HL-60 (cell line): ENCODE measurements around the gene LPAR5.

ENCODE experiments used
- DNase-seq, 2 experiments: peaks; one replicate each; pipeline ENCODE4 v3.0.0-alpha.2; 2010 to 2020; ENCODE audit warnings: low read depth in 1 of 2, low spot score in 1 of 2
- H3K27ac ChIP-seq: fragments of 250-450 bp; sonication (Bioruptor Pico); replicated peaks from 2 replicates; pipeline ENCODE4 v1.5.1; 2020; ENCODE audit warnings: mild to moderate bottlenecking, moderate library complexity
- H3K27me3 ChIP-seq: fragments of 250-450 bp; sonication (Bioruptor Pico); 2 replicates; pipeline ENCODE4 v1.5.1; 2021; ENCODE audit warnings: mild to moderate bottlenecking, moderate library complexity; ENCODE audit not compliant: insufficient read depth, poor library complexity, severe bottlenecking
- H3K4me3 ChIP-seq: replicated peaks from 2 replicates; pipeline ENCODE4 v1.5.1; 2011; ENCODE audit warnings: mild to moderate bottlenecking, control low read depth, low read length; ENCODE audit not compliant: insufficient read depth
- GABPA ChIP-seq: IDR thresholded peaks from 2 replicates; pipeline ENCODE4 v1.6.1; 2012; ENCODE audit warnings: low read depth
- POLR2AphosphoS5 ChIP-seq: IDR thresholded peaks from 2 replicates; pipeline ENCODE4 v1.6.1; 2012; ENCODE audit warnings: low read depth
- REST ChIP-seq: IDR thresholded peaks from 2 replicates; pipeline ENCODE4 v1.6.1; 2012; ENCODE audit warnings: low read depth; ENCODE audit not compliant: insufficient replicate concordance
- SPI1 ChIP-seq: IDR thresholded peaks from 2 replicates; pipeline ENCODE4 v1.6.1; 2012; ENCODE audit warnings: low read depth, mild to moderate bottlenecking, borderline replicate concordance
- TF ChIP-seq, protein P1 (sequence below): IDR thresholded peaks from one replicate; pipeline ENCODE4 v1.5.1; 2011; ENCODE audit warnings: low read length, control low read depth, inconsistent platforms; ENCODE audit not compliant: insufficient read depth

Gene LPAR5

GRCh38 chr12:6582959-6583358 is 52.8 kb downstream of the LPAR5 start:
- no peak for TF ChIP-seq POLR2AphosphoS5
- Histone ChIP-seq H3K27me3 (no peaks in the 10 kb centered on the region), H3K27ac (no peak overlapping the region), H3K4me3 (no peak overlapping the region)
- DNase-seq = no peak

GRCh38 chr12:6582196-6582595 is 53.6 kb downstream of the LPAR5 start:
- TF ChIP-seq REST (no peak), GABPA (no peak), SPI1 (no peak)
- TF ChIP-seq, protein P1, sequence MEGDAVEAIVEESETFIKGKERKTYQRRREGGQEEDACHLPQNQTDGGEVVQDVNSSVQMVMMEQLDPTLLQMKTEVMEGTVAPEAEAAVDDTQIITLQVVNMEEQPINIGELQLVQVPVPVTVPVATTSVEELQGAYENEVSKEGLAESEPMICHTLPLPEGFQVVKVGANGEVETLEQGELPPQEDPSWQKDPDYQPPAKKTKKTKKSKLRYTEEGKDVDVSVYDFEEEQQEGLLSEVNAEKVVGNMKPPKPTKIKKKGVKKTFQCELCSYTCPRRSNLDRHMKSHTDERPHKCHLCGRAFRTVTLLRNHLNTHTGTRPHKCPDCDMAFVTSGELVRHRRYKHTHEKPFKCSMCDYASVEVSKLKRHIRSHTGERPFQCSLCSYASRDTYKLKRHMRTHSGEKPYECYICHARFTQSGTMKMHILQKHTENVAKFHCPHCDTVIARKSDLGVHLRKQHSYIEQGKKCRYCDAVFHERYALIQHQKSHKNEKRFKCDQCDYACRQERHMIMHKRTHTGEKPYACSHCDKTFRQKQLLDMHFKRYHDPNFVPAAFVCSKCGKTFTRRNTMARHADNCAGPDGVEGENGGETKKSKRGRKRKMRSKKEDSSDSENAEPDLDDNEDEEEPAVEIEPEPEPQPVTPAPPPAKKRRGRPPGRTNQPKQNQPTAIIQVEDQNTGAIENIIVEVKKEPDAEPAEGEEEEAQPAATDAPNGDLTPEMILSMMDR = no peak
- DNase-seq = no peak
- Histone ChIP-seq H3K27me3 (no peaks in the 10 kb centered on the region), H3K4me3 (no peak overlapping the region), H3K27ac (no peak overlapping the region)

GRCh38 chr12:6575648-6576047 is 60.1 kb downstream of the LPAR5 start:
- no peak for DNase-seq
- TF ChIP-seq POLR2AphosphoS5 (no peak), GABPA (no peak), REST (no peak), SPI1 (no peak)
- TF ChIP-seq, protein P1 = no peak
- H3K27me3 ChIP-seq = no peaks in the 10 kb centered on the region
- no peak overlapping the region for H3K4me3 ChIP-seq
- no peak overlapping the region for H3K27ac ChIP-seq

- TF ChIP-seq, protein P1 = no peak
- TF ChIP-seq GABPA (no peak), SPI1 (no peak)
- Histone ChIP-seq H3K27ac (no peak overlapping the region), H3K4me3 (no peak overlapping the region), H3K27me3 (no peaks in the 10 kb centered on the region)
- no peak for DNase-seq
Measured at GRCh38 chr12:6574576-6575295, 61.0 kb downstream of the LPAR5 start.
